ENCODE measurements around the gene RAD54L2. TPM values are rescaled to one million over a fixed set of nuclear protein-coding genes. Genes with fewer than 3 reads are reported as not detected.

RAD54L2 gene, protein sequence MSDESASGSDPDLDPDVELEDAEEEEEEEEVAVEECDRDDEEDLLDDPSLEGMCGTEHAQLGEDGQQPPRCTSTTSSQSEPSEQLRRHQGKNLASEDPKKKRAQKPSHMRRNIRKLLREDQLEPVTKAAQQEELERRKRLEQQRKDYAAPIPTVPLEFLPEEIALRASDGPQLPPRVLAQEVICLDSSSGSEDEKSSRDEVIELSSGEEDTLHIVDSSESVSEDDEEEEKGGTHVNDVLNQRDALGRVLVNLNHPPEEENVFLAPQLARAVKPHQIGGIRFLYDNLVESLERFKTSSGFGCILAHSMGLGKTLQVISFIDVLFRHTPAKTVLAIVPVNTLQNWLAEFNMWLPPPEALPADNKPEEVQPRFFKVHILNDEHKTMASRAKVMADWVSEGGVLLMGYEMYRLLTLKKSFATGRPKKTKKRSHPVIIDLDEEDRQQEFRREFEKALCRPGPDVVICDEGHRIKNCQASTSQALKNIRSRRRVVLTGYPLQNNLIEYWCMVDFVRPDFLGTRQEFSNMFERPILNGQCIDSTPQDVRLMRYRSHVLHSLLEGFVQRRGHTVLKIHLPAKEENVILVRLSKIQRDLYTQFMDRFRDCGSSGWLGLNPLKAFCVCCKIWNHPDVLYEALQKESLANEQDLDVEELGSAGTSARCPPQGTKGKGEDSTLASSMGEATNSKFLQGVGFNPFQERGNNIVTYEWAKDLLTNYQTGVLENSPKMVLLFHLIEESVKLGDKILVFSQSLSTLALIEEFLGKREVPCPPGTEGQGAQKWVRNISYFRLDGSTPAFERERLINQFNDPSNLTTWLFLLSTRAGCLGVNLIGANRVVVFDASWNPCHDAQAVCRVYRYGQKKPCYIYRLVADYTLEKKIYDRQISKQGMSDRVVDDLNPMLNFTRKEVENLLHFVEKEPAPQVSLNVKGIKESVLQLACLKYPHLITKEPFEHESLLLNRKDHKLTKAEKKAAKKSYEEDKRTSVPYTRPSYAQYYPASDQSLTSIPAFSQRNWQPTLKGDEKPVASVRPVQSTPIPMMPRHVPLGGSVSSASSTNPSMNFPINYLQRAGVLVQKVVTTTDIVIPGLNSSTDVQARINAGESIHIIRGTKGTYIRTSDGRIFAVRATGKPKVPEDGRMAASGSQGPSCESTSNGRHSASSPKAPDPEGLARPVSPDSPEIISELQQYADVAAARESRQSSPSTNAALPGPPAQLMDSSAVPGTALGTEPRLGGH (N-terminal part only)
- 10 to 100 TPM in 4 of 6 donors, 1 to 10 TPM in 2; 4.7 to 20.4 (median 12.8) TPM for polyA plus RNA-seq (ENCODE audit: low read depth in 6 of 6)

DNA sequence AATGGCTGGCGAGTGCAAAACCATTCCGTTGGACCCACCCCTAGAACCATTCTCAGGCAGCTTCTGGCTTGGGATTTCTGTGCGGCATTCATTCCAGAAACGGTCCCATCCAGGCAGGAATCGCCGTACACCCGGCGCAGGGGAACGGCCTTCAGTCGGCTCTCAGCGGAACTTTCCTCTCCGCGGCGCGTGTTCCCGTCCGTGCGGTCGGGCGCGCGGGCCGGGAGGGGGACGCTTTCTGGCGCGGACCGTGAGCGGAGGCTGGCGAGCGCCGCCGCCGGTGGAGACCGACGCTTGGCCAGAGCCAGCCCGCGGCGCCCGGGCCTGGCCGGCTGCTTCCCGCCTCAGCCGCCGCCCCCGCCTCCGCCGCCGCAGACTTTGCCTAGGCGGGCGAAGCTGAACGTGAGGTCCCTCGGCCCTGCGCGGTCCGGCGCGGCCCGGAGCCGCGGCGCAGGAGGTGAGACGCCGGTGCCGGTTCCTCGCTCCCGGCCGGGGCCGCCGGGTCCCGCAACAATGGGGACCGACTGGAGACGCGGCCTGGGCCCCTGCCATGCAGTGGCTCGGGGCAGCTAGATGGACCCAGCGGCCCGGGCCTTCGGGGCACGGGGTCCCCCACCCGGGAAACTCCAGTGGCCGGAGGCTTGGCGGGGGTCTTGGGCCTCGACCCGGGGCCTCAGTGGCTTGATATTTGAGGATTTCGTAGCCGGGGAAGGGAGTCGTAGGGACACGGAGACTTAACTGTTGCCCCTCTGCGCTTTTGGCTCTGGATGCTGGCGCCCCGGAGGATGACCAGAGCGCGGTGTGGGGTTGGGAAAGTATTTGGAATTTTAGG is at the start of gene RAD54L2:
RAD54L2 (plus strand) TSS at position 261 of the 832 bp plus-strand sequence. CDS start 51,702 bp downstream, outside the sequence.
- H3K36me3 Mint-ChIP-seq: no peaks in the 10 kb centered on the region
- H3K4me1 Mint-ChIP-seq: peaks cover 25 to 43% (median 26%) of the 10 kb centered on the region in 3 donors
- H3K27me3 Mint-ChIP-seq: no peaks in the 10 kb centered on the region

DNA sequence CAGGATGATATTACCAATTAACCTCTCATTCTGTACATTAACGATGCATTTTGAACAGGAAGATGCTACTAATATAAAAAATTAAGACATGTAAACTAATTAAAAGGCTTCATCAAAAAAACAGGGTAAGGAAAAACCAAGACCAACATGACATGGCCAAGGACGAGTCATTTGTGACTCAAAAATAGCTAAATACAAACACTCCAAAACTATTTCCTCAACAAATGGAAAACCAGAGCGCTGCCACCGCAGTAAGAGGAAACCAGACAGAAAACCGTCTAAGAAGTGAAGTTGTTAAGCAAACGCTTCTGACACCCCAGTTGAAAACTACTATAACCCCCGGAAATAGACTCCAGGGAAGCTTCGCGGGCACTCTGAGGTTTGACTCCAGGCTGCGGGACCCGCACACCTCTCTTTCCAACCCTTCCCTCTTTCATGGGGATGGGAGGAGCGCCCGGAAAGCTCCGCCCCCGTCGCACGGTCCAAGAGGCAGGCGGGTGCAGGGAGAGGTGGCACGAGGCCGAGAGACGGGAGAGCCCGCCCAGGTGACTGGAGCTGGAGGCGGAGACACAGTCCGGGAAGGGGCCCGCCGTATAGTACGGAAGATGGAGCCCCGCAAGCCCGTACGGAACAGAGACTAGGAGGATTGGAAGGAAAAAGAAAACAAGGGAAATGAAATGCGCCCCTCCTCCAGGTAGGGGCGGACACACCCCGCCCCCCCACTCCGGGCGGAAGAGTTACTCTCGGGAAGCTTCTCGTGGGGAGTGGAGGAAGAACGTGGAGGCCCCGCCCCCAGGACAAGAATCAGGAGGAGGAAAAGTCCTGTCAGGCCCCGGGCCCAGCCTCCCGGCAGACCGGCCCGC is 39.4 kb upstream of the RAD54L2 start:
- Mint-ChIP-seq H3K9me3 (no peaks in the 10 kb centered on the region), H3K4me3 (peak overlapping the region; percentile 88 to 97 (median 96)), H3K27me3 (no peaks in the 10 kb centered on the region), H3K36me3 (peaks cover 0 to 5% of the 10 kb centered on the region in 2 donors), H3K27ac (peak overlapping the region; percentile 93 to 99 (median 98)), H3K4me1 (peaks cover 7 to 29% (median 23%) of the 10 kb centered on the region in 3 donors)
- ATAC-seq (ENCODE audit: low read depth in 2 of 2) (peak; percentile 23 to 26), DNase-seq (peak; percentile 70)

More for the DNA sequence above, at the start of gene RAD54L2:
- H3K4me3 Mint-ChIP-seq: peak within 1 kb of the TSS; percentile 83 to 98 (median 94)
- ATAC-seq (ENCODE audit: low read depth in 2 of 2) (peak; percentile 93 to 94), DNase-seq (peak; percentile 72)
- H3K27ac Mint-ChIP-seq: peak within 1 kb of the TSS; percentile 83 to 98 (median 90)
- H3K9me3 Mint-ChIP-seq: no peaks in the 10 kb centered on the region

DNA sequence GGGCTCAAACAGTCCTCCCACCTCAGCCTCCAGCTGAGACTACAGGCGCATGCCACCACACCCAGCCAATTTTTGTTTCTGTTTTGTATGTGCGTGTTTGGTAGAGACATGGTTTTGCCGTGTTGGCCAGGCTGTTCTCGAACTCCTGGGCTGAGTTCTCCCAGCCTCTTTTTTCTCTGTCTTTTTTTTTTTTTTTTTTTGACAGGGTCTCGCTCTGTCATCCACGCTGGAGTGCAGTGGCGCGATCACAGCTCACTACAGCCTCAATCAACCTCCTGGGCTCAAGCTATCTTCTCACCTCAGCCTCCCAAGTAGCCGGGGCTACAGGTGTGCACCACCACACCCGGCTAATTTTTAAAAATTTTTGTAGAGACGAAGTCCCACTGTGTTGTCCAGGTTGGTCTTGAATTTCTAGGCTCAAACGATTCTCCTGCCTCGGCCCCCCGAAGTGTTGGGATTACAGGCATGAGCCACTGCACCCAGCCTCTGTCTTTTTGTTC is 37.8 kb upstream of the RAD54L2 start:
- H3K27ac Mint-ChIP-seq: peak overlapping the region; percentile 79 to 99 (median 96)
- DNase-seq: no peak

DNA sequence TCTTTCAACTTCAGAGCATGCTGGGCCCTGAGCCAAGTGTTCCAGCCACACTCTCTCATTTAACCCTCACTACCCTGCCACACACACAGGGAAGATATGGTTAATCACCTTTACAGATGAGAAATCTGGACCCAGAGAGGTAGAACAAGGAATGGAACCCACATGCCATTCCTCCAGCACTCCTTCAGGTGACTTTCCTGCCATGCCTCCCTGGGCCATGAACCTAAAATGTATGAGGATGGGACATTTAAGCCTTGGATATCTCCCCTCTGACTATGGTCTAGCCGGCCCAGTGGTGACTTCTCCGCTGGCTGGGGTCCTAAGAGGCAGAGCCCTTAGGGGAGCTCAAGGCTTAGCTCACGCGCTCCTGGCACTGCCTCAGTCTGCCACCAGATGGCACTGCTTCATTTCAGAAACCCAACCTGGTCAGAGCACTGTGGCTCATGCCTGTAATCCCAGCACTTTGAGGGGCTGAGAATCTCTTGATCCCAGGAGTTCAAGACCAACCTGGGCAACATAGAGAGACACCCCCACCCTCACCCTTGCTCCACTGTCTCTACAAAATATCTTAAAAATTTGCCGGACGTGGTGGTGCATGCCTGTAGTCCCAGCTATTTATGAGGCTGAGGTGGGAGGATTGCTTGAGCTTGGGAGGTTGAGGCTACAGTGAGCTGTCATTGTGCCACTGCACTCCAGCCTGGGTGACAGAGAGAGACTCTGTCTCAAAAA is 36.5 kb upstream of the RAD54L2 start:
- Mint-ChIP-seq H3K27ac (peak overlapping the region; percentile 42 to 82 (median 74)), H3K9me3 (no peaks in the 10 kb centered on the region), H3K4me3 (peak overlapping the region in 7 of 8 donors; percentile 24 to 69 (median 54)), H3K36me3 (peaks cover 0 to 5% of the 10 kb centered on the region in 2 donors), H3K27me3 (no peaks in the 10 kb centered on the region), H3K4me1 (peaks cover 7 to 26% (median 23%) of the 10 kb centered on the region in 3 donors)
- DNase-seq: peak; percentile 72
- peak; percentile 11 to 14 for ATAC-seq (ENCODE audit: low read depth in 2 of 2)

More for the DNA sequence above, 37.8 kb upstream of the RAD54L2 start:
- H3K4me1 Mint-ChIP-seq: peaks cover 7 to 29% (median 23%) of the 10 kb centered on the region in 3 donors
- no peaks in the 10 kb centered on the region for H3K9me3 Mint-ChIP-seq
- H3K36me3 Mint-ChIP-seq: peaks cover 0 to 5% of the 10 kb centered on the region in 2 donors
- H3K4me3 Mint-ChIP-seq: peak overlapping the region; percentile 86 to 97 (median 94)
- no peaks in the 10 kb centered on the region for H3K27me3 Mint-ChIP-seq
- ATAC-seq (ENCODE audit: low read depth in 2 of 2): no peak

DNA sequence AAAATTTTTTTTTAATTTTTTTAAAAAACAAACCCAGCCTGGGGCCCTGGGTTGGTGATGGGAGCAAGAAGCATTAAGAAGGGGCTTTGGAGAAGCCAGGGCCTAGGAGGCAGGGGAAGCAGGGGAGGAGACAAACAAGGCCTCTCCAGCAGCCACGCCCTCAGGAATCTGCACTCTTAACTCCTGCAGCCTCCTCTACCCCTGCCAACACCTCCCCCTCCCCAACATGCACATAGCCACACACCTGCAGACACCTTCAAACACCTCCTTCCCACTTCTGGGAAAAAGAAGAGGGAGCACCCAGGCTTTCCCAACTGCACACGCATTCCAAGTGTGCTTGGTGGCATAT is 36.0 kb upstream of the RAD54L2 start:
- peaks cover 7 to 26% (median 23%) of the 10 kb centered on the region in 3 donors for H3K4me1 Mint-ChIP-seq
- peak overlapping the region in 1 of 8 donors; percentile 41 for H3K4me3 Mint-ChIP-seq
- H3K9me3 Mint-ChIP-seq: no peaks in the 10 kb centered on the region
- DNase-seq (no peak), ATAC-seq (ENCODE audit: low read depth in 2 of 2) (no peak)
- H3K27ac Mint-ChIP-seq: no peak overlapping the region
- peaks cover 0 to 5% of the 10 kb centered on the region in 2 donors for H3K36me3 Mint-ChIP-seq
- H3K27me3 Mint-ChIP-seq: no peaks in the 10 kb centered on the region

DNA sequence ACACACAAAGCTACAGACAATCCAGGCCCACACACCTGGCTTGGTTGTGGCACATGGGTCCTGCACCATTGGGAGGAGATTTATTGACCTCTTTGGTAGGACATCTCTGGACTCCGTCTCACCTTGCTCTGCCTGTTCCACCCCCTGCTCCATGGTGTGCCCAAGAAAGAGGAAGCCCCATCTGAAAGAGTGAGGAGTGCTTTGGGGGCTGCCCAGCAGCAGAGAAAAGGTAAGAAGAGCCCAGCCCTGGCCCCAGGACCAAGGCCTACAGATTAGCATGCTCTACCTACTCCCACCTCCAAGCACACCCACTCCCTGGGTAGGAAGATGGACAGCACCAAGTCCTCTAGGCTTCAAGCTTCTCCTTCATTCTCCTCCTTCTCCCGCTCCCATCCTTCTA is 35.5 kb upstream of the RAD54L2 start:
- Mint-ChIP-seq H3K4me1 (peaks cover 7 to 26% (median 23%) of the 10 kb centered on the region in 3 donors), H3K27me3 (no peaks in the 10 kb centered on the region), H3K9me3 (no peaks in the 10 kb centered on the region), H3K36me3 (peaks cover 0 to 5% of the 10 kb centered on the region in 2 donors), H3K27ac (peak overlapping the region in 1 of 6 donors; percentile 70), H3K4me3 (peak overlapping the region in 1 of 8 donors; percentile 40)
- ATAC-seq (ENCODE audit: low read depth in 2 of 2) (no peak), DNase-seq (no peak)

DNA sequence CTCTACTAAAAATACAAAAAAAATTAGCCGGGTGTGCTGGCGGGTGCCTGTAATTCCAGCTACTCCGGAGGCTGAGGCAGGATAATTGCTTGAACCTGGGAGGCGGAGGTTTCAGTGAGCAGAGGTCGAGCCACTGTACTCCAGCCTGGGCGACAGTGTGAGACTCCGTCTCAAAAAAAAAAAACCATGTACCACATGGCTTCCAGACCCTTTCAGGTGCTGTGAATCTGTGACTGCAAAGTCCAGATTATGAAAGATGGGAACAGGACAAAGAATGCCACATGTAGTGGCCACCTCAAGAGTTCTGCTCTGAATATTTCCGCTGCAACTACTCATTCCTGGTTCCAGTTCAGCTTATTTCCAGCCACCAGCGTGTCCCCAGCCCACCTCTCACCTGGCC is 30.3 kb upstream of the RAD54L2 start:
- Mint-ChIP-seq H3K27me3 (no peaks in the 10 kb centered on the region), H3K4me3 (no peak overlapping the region), H3K9me3 (no peaks in the 10 kb centered on the region), H3K4me1 (peaks cover 0 to 4% (median 0%) of the 10 kb centered on the region in 3 donors), H3K36me3 (no peaks in the 10 kb centered on the region), H3K27ac (peak overlapping the region in 1 of 6 donors; percentile 91)
- DNase-seq (no peak), ATAC-seq (ENCODE audit: low read depth in 2 of 2) (no peak)

DNA sequence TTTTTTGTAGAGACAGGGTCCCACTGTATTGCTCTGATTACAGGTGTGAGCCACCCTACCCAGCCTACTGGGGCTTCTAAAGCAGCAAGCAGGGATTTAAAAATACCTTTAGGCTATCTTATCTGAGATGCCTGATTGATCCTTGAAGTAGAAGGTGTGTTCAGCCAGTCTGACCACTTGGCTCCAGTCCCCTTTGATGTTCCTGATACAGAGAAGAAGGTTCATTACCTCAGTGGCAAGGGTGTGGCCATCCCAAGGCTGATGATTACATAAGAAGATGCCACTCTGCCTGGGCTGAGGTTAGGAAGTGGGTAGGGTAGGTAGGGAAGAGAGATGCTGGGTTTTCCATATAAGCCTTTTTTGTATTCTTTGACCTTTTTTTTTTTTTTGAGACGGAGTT is 27.5 kb upstream of the RAD54L2 start:
- DNase-seq (no peak), ATAC-seq (ENCODE audit: low read depth in 2 of 2) (no peak)
- Mint-ChIP-seq H3K36me3 (no peaks in the 10 kb centered on the region), H3K4me3 (no peak overlapping the region), H3K27me3 (no peaks in the 10 kb centered on the region), H3K27ac (no peak overlapping the region), H3K4me1 (peaks cover 0 to 4% (median 0%) of the 10 kb centered on the region in 3 donors), H3K9me3 (no peaks in the 10 kb centered on the region)

DNA sequence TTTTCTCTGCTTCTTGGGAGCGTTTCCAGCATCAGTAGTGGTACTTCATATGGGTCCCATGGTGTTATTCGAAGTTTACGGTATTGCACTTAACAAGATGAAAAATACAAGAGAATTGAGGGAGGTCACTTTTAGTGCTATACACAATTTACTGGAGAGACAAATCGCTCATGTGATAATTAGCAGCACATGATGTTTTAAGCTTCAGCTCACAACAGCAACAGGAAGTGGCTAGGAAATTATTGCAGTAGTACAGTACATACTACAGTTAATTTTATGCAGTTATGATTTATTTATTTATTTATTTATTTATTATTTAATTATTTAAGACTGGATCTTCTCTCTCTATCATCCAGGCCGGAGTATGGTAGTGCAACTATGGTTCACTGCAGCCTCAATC is 24.3 kb upstream of the RAD54L2 start:
- H3K27ac Mint-ChIP-seq: peak overlapping the region in 1 of 6 donors; percentile 28
- DNase-seq (no peak), ATAC-seq (ENCODE audit: low read depth in 2 of 2) (no peak)
- H3K9me3 Mint-ChIP-seq: no peaks in the 10 kb centered on the region
- no peaks in the 10 kb centered on the region for H3K36me3 Mint-ChIP-seq
- H3K4me3 Mint-ChIP-seq: no peak overlapping the region
- no peaks in the 10 kb centered on the region for H3K27me3 Mint-ChIP-seq
- peaks cover 0 to 4% (median 0%) of the 10 kb centered on the region in 3 donors for H3K4me1 Mint-ChIP-seq

DNA sequence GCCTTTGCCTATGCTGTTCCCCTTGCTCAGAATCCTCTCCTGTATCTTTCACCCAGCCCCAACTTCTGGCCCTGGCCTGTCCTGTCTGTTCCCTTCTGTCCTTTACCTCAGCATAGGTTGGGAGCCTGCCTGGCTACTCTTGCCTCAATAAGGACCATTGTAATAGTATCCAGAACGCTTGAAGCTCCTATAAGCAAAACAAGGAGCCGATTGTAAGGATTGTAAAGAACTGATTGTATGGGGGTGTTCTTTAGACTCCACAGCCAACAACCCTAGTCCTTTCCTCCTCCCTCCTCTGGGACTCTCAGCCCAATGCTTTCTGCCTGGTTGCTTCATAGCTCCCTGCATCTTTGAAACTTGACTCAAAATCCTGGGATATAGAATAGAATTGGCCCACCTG is 18.7 kb upstream of the RAD54L2 start:
- DNase-seq (no peak), ATAC-seq (ENCODE audit: low read depth in 2 of 2) (no peak)
- Mint-ChIP-seq H3K27ac (peak overlapping the region in 2 of 6 donors; percentile 2 to 37), H3K4me3 (no peak overlapping the region), H3K4me1 (peaks cover 7 to 17% (median 8%) of the 10 kb centered on the region in 3 donors), H3K27me3 (peaks cover 0 to 8% (median 5%) of the 10 kb centered on the region in 3 donors), H3K36me3 (no peaks in the 10 kb centered on the region), H3K9me3 (peaks cover 0 to 1% (median 0%) of the 10 kb centered on the region in 7 donors)

All from naive B cell (primary cell).